Measurements from ENCODE around the gene UBA5. TPM values are rescaled to one million over a fixed set of nuclear protein-coding genes. Genes with fewer than 3 reads are reported as not detected.

The UBA5 gene
- polyA plus RNA-seq, 2 of the 4 experiments (the other 2 are of a cell fraction), result 41.8 to 49.1 TPM

- peaks cover 5% of the 10 kb centered on the region; the same call in 1 of the 3 replicates for H3K4me1 ChIP-seq
- ATAC-seq, result peak; percentile 64
- peak overlapping the region; percentile 78 for H3K4me2 ChIP-seq
- 31% methylated on average over 10 of the region's 19 CpGs for WGBS (ENCODE audit: missing lambda C conversion rate)
- ChIA-PET CTCF (interaction anchor here (1.2 kb wide), 1 partner anchor 8 kb away, joined by 3 read pairs; no protein-coding TSS in a partner anchor), POLR2A (no interaction called here)
- peak in 1 of 2 experiments; percentile 17 for DNase-seq (ENCODE audit: low read depth in 1 of 2, low spot score in 1 of 2)
- peak overlapping the region; percentile 57 for H3K4me3 ChIP-seq
- 0 out of 2 replicates have a peak, but pooled peaks have one; percentile 21 for TF ChIP-seq MAX (IDR thresholded peaks at IDR 0.05)
- TF ChIP-seq JUN (IDR thresholded peaks at IDR 0.05), result 0 out of 5 replicates have a peak, but pooled peaks of 1 of the 2 experiments have one; percentile 31
- TF ChIP-seq CHD2 (IDR thresholded peaks at IDR 0.05; ENCODE audit: low read length, partially characterized antibody), result peak; percentile 74
- peak; percentile 58 for TF ChIP-seq REST (IDR thresholded peaks at IDR 0.05)
- TF ChIP-seq POLR2A (IDR thresholded peaks at IDR 0.05; ENCODE audit: low read length), result peak; percentile 83
- no peak for TF ChIP-seq CTCF (IDR thresholded peaks at IDR 0.05)
- TF ChIP-seq PHF8 (IDR thresholded peaks at IDR 0.05; ENCODE audit: borderline replicate concordance, low read depth), result 0 out of 2 replicates have a peak, but pooled peaks have one; percentile 23
- no peak for TF ChIP-seq HES2 (IDR thresholded peaks at IDR 0.05)
- no peak for TF ChIP-seq TP53 (CRISPR knock-in tag; IDR thresholded peaks at IDR 0.05)
- H3K9me3 ChIP-seq, result no peaks in the 10 kb centered on the region
- peak overlapping the region; percentile 87 to 97 for H3K27ac ChIP-seq
- FAIRE-seq, result no peak
These were observed 63.2 kb downstream of the UBA5 start for GRCh38 chr3:132723024-132723950.

- no peak overlapping the region for H3K4me3 ChIP-seq
- POLR2A ChIA-PET, result no interaction called here
- DNase-seq (ENCODE audit: low read depth in 1 of 2, low spot score in 1 of 2), result peak; percentile 7 to 19
- H3K4me2 ChIP-seq, result no peak overlapping the region
- WGBS (ENCODE audit: missing lambda C conversion rate), result 2% methylated on average over 2 of the region's 2 CpGs
- FAIRE-seq, result no peak
- CTCF ChIA-PET, result interaction anchor here (0.6 to 2.4 kb wide), 15 partner anchors 12 to 715 kb away, joined by 3 to 13 read pairs (median 5); no protein-coding TSS in a partner anchor
- TF ChIP-seq CTCF (IDR thresholded peaks at IDR 0.05), result peak; percentile 67
- TF ChIP-seq PHF8 (IDR thresholded peaks at IDR 0.05; ENCODE audit: borderline replicate concordance, low read depth), result no peak
- TF ChIP-seq SMC3 (IDR thresholded peaks at IDR 0.05), result 0 out of 3 replicates have a peak, but pooled peaks have one; percentile 25
- TF ChIP-seq RAD21 (conservative IDR thresholded peaks at IDR 0.05 in 1 of 2, IDR thresholded peaks at IDR 0.05 in 1 of 2), result peak; percentile 57 to 58; a peak in 4 of 5 replicates
- no peak for ATAC-seq
- no peaks in the 10 kb centered on the region for H3K9me3 ChIP-seq
- H3K27ac ChIP-seq, result no peak overlapping the region
- no peaks in the 10 kb centered on the region; the same call in 2 of the 3 replicates for H3K4me1 ChIP-seq
These were observed 66.3 kb downstream of the UBA5 start for GRCh38 chr3:132726341-132726823.

Other genes starting within 250 kb of the UBA5 start
- 27.7 and 29.8 TPM in 2 replicates for gene DNAJC13, start 242.8 kb upstream of the UBA5 start, polyA plus RNA-seq (2011; rRNA removed)
- gene DNAJC13, start 242.8 kb upstream of the UBA5 start, polyA plus RNA-seq (2017; fragmentation: RNase III; extraction: RNeasy Plus Mini Kit Qiagen cat#74134 plus additional on column Dnase treatment), result 16.6 to 17.6 TPM (median 17.0 TPM) in 3 replicates
- 0.08 and 0.11 TPM in 2 replicates for gene ACKR4, start 63.1 kb upstream of the UBA5 start, polyA plus RNA-seq (2011; rRNA removed)
- gene ACKR4, start 63.1 kb upstream of the UBA5 start, polyA plus RNA-seq (2017; fragmentation: RNase III; extraction: RNeasy Plus Mini Kit Qiagen cat#74134 plus additional on column Dnase treatment), result 0.04 TPM in 1 of 3 replicates, not detected in the others
- gene ACAD11, start 520 bp upstream of the UBA5 start, polyA plus RNA-seq (2011; rRNA removed), result 19.2 and 22.8 TPM in 2 replicates
- gene ACAD11, start 520 bp upstream of the UBA5 start, polyA plus RNA-seq (2017; fragmentation: RNase III; extraction: RNeasy Plus Mini Kit Qiagen cat#74134 plus additional on column Dnase treatment), result 10.3 to 11.5 TPM (median 10.8 TPM) in 3 replicates
- gene NPHP3, start 62.1 kb downstream of the UBA5 start, polyA plus RNA-seq (2011; rRNA removed), result 15.8 and 18.6 TPM in 2 replicates
- 6.5 to 7.6 TPM (median 7.1 TPM) in 3 replicates for gene NPHP3, start 62.1 kb downstream of the UBA5 start, polyA plus RNA-seq (2017; fragmentation: RNase III; extraction: RNeasy Plus Mini Kit Qiagen cat#74134 plus additional on column Dnase treatment)